Left ventricle myocardium inferior (tissue), 1 donor: ENCODE results near the gene SCNN1A. TPM values are rescaled to one million over a fixed set of nuclear protein-coding genes. Genes with fewer than 3 reads are reported as not detected.

Experiments used
- DNase-seq: peaks from one replicate; pipeline ENCODE4 v3.0.0-alpha.2; 2020
- H3K27ac ChIP-seq: fragments of 200-600 bp; replicated peaks from 2 replicates; pipeline ENCODE4 v1.8.0; 2021
- H3K27me3 ChIP-seq: fragments of 200-600 bp; 2 replicates; pipeline ENCODE4 v1.8.0; 2021; ENCODE audit warnings: low read depth
- H3K36me3 ChIP-seq: fragments of 200-600 bp; 2 replicates; pipeline ENCODE4 v1.8.0; 2021
- H3K4me1 ChIP-seq: fragments of 200-600 bp; 2 replicates; pipeline ENCODE4 v1.8.0; 2021
- H3K4me3 ChIP-seq: fragments of 200-600 bp; 2 replicates; pipeline ENCODE4 v1.8.0; 2021; ENCODE audit warnings: mild to moderate bottlenecking, moderate library complexity
- H3K9me3 ChIP-seq: fragments of 200-600 bp; replicated peaks from 2 replicates; pipeline ENCODE4 v1.8.0; 2021
- intact Hi-C: fragments of 100-400 bp; cut with micrococcal nuclease; formaldehyde crosslinking; loops from one replicate; pipeline ENCODE4 v1.11.0; 2022
- total RNA-seq: library from RNA; stranded (reverse); fragmentation: NEBNext Ultra II Directional; extraction: Animal tissue kit (Norgen Biotek cat#: 25700); gene quantifications from one replicate; pipeline ENCODE4 v1.2.1, GENCODE V29; 2021
- TF ChIP-seq, protein P1 (sequence below): fragments of 200-600 bp; IDR thresholded peaks from 2 replicates; pipeline ENCODE4 v1.8.0; 2021; ENCODE audit warnings: antibody characterized with exemption, mild to moderate bottlenecking, borderline replicate concordance
- donor health status: DM: no; HTN: yes; CAD: no; lungs with severe emphysema.

SCNN1A gene
- total RNA-seq, 1 donor from 2014 or later = 0.22 TPM

DNA sequence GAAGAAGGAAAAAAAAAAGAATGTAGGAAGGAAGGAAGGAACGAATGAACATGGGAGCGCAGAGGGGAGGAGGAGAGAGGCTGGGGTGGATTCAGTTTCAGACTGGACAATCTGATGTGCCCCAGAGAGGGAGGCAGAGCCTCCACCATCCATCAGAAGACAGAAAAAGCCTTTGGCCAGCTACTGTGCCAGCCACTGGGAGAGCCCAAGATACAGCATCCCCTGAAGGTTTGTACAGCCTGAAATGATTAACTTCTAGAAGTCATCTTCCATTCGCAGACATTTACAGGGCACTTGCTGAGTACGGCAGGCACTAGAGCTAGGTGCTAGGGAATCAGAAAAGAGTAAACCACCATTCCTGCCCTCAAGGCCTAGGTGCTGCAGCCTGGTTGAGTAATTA lies 55.9 kb downstream of the SCNN1A start:
- H3K36me3 ChIP-seq = no peaks in the 10 kb centered on the region
- TF ChIP-seq, protein P1, sequence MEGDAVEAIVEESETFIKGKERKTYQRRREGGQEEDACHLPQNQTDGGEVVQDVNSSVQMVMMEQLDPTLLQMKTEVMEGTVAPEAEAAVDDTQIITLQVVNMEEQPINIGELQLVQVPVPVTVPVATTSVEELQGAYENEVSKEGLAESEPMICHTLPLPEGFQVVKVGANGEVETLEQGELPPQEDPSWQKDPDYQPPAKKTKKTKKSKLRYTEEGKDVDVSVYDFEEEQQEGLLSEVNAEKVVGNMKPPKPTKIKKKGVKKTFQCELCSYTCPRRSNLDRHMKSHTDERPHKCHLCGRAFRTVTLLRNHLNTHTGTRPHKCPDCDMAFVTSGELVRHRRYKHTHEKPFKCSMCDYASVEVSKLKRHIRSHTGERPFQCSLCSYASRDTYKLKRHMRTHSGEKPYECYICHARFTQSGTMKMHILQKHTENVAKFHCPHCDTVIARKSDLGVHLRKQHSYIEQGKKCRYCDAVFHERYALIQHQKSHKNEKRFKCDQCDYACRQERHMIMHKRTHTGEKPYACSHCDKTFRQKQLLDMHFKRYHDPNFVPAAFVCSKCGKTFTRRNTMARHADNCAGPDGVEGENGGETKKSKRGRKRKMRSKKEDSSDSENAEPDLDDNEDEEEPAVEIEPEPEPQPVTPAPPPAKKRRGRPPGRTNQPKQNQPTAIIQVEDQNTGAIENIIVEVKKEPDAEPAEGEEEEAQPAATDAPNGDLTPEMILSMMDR = no peak
- DNase-seq = no peak
- no peaks in the 10 kb centered on the region for H3K27me3 ChIP-seq
- intact Hi-C loops = no loop called here
- peaks cover 28% of the 10 kb centered on the region for H3K4me1 ChIP-seq
- no peak overlapping the region for H3K27ac ChIP-seq
- no peak overlapping the region for H3K4me3 ChIP-seq
- no peaks in the 10 kb centered on the region for H3K9me3 ChIP-seq

DNA sequence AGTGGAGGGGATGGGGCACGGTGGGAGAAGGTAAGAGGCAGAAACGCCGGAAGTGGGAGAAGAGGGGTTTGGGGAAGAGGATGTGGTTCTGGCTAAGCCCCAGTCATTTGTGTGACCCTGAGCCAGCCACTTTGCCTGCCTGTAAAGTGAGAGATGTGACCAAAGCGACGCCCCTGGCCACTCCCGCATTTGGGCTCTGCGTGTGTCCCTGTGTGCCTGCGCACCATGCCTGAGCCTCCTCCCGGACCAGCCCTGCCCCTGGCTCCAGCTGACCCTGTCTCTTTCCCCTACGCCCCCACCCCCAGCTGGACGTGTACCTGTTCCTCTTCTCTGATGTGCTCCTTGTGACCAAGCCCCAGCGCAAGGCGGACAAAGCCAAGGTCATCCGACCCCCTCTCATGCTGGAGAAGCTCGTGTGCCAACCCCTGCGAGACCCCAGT lies 56.9 kb downstream of the SCNN1A start:
- Histone ChIP-seq H3K27me3 (no peaks in the 10 kb centered on the region), H3K4me1 (peaks cover 18% of the 10 kb centered on the region), H3K4me3 (no peak overlapping the region), H3K27ac (no peak overlapping the region), H3K36me3 (no peaks in the 10 kb centered on the region), H3K9me3 (no peaks in the 10 kb centered on the region)
- TF ChIP-seq, protein P1 = no peak
- no peak for DNase-seq
- intact Hi-C loops = no loop called here

DNA sequence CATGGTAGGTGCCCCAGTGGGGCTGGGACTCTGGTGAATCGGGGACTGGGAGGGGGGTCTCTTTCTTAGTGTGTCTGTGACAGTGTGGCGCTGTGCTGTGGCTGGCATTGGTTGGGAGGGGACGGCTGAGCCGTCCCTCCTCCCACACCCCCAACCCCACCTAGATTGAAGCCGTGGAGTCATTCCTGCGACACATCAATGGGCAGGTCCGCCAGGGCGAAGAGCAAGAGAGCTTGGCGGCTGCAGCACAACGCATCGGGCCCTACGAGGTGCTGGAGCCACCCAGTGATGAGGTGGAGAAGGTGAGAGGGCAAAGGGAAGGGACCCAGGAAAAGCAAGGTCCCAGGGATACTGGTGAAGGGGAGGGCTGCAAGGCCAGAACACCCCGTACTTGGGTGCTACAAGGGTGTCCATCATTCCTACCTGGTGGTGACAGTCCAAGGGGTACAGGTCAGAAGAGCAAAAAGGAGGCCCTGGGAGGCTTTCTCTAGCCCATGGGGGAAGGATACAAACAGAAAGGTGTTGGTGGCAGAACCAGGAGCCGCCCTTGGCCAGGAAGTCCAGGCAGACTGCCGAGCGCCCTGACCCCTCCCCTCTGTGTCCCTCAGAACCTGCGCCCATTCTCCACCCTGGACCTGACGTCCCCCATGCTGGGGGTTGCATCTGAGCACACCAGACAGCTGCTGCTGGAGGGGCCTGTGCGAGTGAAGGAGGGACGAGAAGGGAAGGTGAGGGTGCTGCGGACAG lies 57.5 kb downstream of the SCNN1A start:
- H3K27ac ChIP-seq = no peak overlapping the region
- TF ChIP-seq, protein P1 = no peak
- H3K4me1 ChIP-seq = peaks cover 15% of the 10 kb centered on the region
- no peaks in the 10 kb centered on the region for H3K27me3 ChIP-seq
- no peak for DNase-seq
- H3K9me3 ChIP-seq = no peaks in the 10 kb centered on the region
- H3K4me3 ChIP-seq = no peak overlapping the region
- no peaks in the 10 kb centered on the region for H3K36me3 ChIP-seq
- intact Hi-C loops = no loop called here

DNA sequence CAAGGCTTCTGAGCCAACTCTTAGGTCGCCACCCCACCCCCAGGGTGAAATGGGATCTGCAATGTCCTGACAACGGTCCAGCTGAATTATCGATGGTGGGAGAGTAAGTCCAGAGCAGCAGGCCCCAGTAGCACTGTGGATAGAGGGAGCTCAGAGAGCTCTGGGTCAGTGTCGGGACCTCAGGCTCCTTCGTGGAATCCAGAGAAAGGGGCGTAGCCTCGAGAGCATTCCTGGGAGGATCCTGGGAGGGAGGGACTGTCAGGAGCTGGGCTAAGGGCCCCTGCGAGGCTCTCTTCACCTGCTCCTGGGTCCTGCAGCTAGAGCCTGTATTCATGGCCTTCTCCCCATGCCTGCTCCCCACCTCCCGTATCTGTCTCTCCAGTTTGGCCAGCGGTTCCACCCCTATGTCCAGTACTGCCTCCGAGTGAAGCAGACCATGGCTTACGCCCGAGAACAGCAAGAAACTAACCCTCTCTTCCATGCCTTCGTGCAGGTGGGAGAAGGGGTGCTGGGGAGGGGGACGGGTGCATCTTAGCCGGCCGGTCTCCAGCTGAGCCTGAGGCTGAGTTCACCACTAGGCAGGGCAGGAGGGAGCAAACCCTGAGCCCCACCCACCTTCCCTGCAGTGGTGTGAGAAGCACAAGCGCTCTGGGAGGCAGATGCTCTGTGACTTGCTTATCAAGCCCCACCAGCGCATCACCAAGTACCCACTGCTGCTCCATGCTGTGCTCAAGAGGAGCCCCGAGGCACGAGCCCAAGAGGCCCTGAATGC lies 58.3 kb downstream of the SCNN1A start:
- peaks cover 12% of the 10 kb centered on the region for H3K4me1 ChIP-seq
- H3K27me3 ChIP-seq = no peaks in the 10 kb centered on the region
- H3K9me3 ChIP-seq = no peaks in the 10 kb centered on the region
- DNase-seq = no peak
- no peak overlapping the region for H3K27ac ChIP-seq
- no peaks in the 10 kb centered on the region for H3K36me3 ChIP-seq
- TF ChIP-seq, protein P1 = no peak
- H3K4me3 ChIP-seq = no peak overlapping the region
- intact Hi-C loops = no loop called here

DNA sequence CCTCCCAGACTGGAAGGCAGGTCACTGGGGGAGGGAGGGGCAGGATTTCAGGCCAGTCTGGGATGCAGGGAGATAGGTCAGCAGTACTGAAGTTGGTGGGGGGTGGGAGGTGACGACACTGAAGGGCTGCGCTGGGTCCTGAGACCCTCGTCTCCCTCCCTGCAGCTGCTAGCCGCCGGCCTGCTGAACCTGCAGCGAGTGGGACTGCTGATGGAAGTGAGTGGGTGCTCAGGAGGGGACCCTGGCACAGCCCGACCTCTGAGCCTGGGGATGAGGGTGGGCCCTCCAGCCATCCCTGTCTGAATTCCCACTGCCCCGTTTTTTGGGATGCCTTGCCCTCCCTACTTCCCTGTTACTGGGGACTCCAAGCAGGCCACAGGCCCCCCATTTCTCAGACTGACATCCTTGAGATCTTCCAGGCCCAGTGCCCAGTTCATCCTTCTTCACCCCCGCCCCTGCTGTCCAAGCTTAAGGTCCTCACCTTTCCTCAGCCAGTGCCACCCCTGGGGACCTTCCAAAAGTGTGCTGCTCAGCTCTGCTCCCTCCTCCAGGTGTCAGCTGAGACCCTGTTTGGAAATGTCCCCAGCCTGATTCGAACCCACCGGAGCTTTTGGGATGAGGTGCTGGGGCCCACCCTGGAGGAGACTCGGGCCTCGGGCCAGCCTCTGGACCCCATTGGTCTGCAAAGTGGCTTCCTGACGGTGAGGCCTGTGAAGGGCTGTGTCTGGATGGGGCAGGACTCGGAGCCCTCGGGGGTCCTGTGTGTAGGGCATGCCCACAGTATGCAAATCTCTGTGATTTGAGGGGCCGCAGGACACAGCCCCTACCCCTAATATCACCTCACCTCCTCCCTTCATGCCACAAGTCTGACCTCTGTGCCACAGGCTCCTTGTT lies 59.4 kb downstream of the SCNN1A start:
- no peak overlapping the region for H3K4me3 ChIP-seq
- TF ChIP-seq, protein P1 = no peak
- peaks cover 7% of the 10 kb centered on the region for H3K4me1 ChIP-seq
- no peak overlapping the region for H3K27ac ChIP-seq
- DNase-seq = no peak
- intact Hi-C loops = no loop called here
- no peaks in the 10 kb centered on the region for H3K9me3 ChIP-seq
- peaks cover 4% of the 10 kb centered on the region for H3K27me3 ChIP-seq
- H3K36me3 ChIP-seq = no peaks in the 10 kb centered on the region
